Erythroblast (primary cell): ENCODE results near the gene GAK.

ENCODE experiments used
- GATA1 ChIP-seq: IDR thresholded peaks from 2 replicates; pipeline ENCODE4 v1.6.1; 2011; ENCODE audit warnings: low read depth, mild to moderate bottlenecking, control low read depth, low read length, moderate library complexity
- POLR2A ChIP-seq: IDR thresholded peaks from 2 replicates; pipeline ENCODE4 v1.6.1; 2011; ENCODE audit warnings: mild to moderate bottlenecking, low read length

GRCh38 chr4:823176-823760 is 108.8 kb downstream of the GAK start:
- TF ChIP-seq POLR2A: no peak
- no peak for TF ChIP-seq GATA1
